ENCODE measurements around the gene GGA2.

GGA2 gene

DNA sequence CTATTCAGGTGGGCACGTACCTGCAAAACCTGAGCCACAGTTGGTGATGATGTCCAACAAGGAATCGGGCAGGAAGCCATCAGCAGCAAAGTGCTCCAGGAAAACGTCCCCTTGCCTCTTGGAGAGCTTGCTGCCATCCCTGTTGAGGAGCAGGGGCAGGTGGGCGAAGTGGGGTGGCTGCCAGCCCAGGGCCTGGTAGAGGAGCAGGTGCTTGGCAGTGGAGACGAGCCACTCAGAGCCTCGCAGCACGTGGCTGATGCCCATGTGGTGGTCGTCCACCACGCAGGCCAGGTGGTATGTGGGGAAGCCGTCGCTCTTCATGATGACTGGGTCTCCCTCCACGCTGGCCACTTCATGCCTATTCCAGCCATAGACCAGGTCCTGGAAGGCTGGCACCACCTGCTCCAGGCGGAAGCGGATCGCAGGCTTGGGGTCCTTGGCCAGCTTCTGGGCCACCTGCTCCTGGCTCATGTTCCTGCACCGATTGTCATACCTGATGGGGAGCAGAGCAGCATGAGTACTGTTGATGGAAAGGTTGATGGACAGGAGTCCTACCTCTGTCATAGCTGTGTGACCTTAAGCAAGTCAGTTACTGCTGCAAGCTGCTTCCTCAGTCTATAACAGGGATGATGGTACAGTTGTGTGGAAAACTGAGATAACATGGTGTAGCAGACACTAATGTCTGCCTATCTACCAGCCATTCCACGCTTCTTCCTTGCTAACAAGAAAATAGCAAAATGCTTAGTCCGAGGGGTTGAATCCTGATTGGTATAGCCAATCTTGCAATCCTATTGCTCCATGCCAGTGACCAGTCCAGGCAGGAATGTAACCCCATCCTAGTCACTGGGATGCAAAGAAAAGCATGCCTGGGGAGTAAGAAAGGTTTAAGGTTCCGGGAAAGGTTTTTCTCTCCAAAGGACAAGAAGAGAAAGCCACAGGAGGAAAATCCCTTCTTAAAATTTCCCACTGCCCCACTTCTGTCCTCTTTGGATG lies 24.9 kb upstream of the GGA2 start:
- TF ChIP-seq, protein P1, sequence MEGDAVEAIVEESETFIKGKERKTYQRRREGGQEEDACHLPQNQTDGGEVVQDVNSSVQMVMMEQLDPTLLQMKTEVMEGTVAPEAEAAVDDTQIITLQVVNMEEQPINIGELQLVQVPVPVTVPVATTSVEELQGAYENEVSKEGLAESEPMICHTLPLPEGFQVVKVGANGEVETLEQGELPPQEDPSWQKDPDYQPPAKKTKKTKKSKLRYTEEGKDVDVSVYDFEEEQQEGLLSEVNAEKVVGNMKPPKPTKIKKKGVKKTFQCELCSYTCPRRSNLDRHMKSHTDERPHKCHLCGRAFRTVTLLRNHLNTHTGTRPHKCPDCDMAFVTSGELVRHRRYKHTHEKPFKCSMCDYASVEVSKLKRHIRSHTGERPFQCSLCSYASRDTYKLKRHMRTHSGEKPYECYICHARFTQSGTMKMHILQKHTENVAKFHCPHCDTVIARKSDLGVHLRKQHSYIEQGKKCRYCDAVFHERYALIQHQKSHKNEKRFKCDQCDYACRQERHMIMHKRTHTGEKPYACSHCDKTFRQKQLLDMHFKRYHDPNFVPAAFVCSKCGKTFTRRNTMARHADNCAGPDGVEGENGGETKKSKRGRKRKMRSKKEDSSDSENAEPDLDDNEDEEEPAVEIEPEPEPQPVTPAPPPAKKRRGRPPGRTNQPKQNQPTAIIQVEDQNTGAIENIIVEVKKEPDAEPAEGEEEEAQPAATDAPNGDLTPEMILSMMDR (conservative IDR thresholded peaks at IDR 0.05; ENCODE audit: low read depth, low read length), result no peak
- H3K27ac ChIP-seq, result no peak overlapping the region
- no peak overlapping the region for H3K9ac ChIP-seq
- H4K20me1 ChIP-seq (ENCODE audit: insufficient read depth), result no peaks in the 10 kb centered on the region
- H2AFZ ChIP-seq (ENCODE audit: low read depth), result no peak overlapping the region
- H3K36me3 ChIP-seq (ENCODE audit: insufficient read depth), result peaks cover 9% of the 10 kb centered on the region; the same call in 1 of the 2 replicates
- peaks cover 14% of the 10 kb centered on the region for H3K4me1 ChIP-seq (ENCODE audit: low read depth, poor library complexity, severe bottlenecking)
- H3K4me2 ChIP-seq, result no peak overlapping the region
- no peak overlapping the region for H3K4me3 ChIP-seq (IDR thresholded peaks at IDR 0.05; ENCODE audit: insufficient read depth, low read depth, low read length)
- H3K27me3 ChIP-seq (ENCODE audit: insufficient read depth, low read depth), result no peaks in the 10 kb centered on the region
- no peaks in the 10 kb centered on the region for H3K79me2 ChIP-seq (ENCODE audit: insufficient read depth, low read depth)

GRCh38 chr16:23532448-23532847 lies 22.2 kb upstream of the GGA2 start:
- Histone ChIP-seq H3K27me3 (ENCODE audit: insufficient read depth, low read depth) (no peaks in the 10 kb centered on the region), H3K79me2 (ENCODE audit: insufficient read depth, low read depth) (no peaks in the 10 kb centered on the region), H3K4me2 (no peak overlapping the region), H3K27ac (no peak overlapping the region), H4K20me1 (ENCODE audit: insufficient read depth) (no peaks in the 10 kb centered on the region), H2AFZ (ENCODE audit: low read depth) (no peak overlapping the region), H3K36me3 (ENCODE audit: insufficient read depth) (peaks cover 4% of the 10 kb centered on the region; the same call in 1 of the 2 replicates), H3K4me1 (ENCODE audit: low read depth, poor library complexity, severe bottlenecking) (peaks cover 5% of the 10 kb centered on the region), H3K9ac (no peak overlapping the region), H3K4me3 (IDR thresholded peaks at IDR 0.05; ENCODE audit: insufficient read depth, low read depth, low read length) (no peak overlapping the region)
- TF ChIP-seq, protein P1 (conservative IDR thresholded peaks at IDR 0.05; ENCODE audit: low read depth, low read length), result no peak

GRCh38 chr16:23530062-23530461 lies 19.8 kb upstream of the GGA2 start:
- Histone ChIP-seq H3K27me3 (ENCODE audit: insufficient read depth, low read depth) (no peaks in the 10 kb centered on the region), H3K4me2 (no peak overlapping the region), H3K27ac (no peak overlapping the region), H3K79me2 (ENCODE audit: insufficient read depth, low read depth) (no peaks in the 10 kb centered on the region; the same call in 1 of the 2 replicates), H3K4me1 (ENCODE audit: low read depth, poor library complexity, severe bottlenecking) (no peaks in the 10 kb centered on the region), H2AFZ (ENCODE audit: low read depth) (no peak overlapping the region), H3K4me3 (IDR thresholded peaks at IDR 0.05; ENCODE audit: insufficient read depth, low read depth, low read length) (no peak overlapping the region), H4K20me1 (ENCODE audit: insufficient read depth) (no peaks in the 10 kb centered on the region), H3K36me3 (ENCODE audit: insufficient read depth) (peaks cover 4% of the 10 kb centered on the region; the same call in 1 of the 2 replicates), H3K9ac (no peak overlapping the region)
- TF ChIP-seq, protein P1 (conservative IDR thresholded peaks at IDR 0.05; ENCODE audit: low read depth, low read length), result no peak

- H3K27ac ChIP-seq, result no peak overlapping the region
- H3K4me3 ChIP-seq (IDR thresholded peaks at IDR 0.05; ENCODE audit: insufficient read depth, low read depth, low read length), result no peak overlapping the region
- 0 out of 2 replicates have a peak, but pooled peaks cover 4% of the 10 kb centered on the region for H3K36me3 ChIP-seq (ENCODE audit: insufficient read depth)
- H3K4me1 ChIP-seq (ENCODE audit: low read depth, poor library complexity, severe bottlenecking), result no peaks in the 10 kb centered on the region
- no peaks in the 10 kb centered on the region for H4K20me1 ChIP-seq (ENCODE audit: insufficient read depth)
- H2AFZ ChIP-seq (ENCODE audit: low read depth), result no peak overlapping the region
- H3K79me2 ChIP-seq (ENCODE audit: insufficient read depth, low read depth), result no peaks in the 10 kb centered on the region; the same call in 1 of the 2 replicates
- no peak overlapping the region for H3K4me2 ChIP-seq
- TF ChIP-seq, protein P1 (conservative IDR thresholded peaks at IDR 0.05; ENCODE audit: low read depth, low read length), result no peak
- no peaks in the 10 kb centered on the region for H3K27me3 ChIP-seq (ENCODE audit: insufficient read depth, low read depth)
- H3K9ac ChIP-seq, result no peak overlapping the region
These were observed 18.5 kb upstream of the GGA2 start for GRCh38 chr16:23528644-23529310.

All from KMS-11 (cell line).